Measurements from ENCODE around the gene HOXD10.

HOXD10 gene

GRCh38 chr2:176107731-176108181, 8.8 kb upstream of the HOXD10 start:
- DNase-seq = no peak

GRCh38 chr2:176109192-176109901, 7.2 kb upstream of the HOXD10 start:
- DNase-seq = no peak

- DNase-seq = no peak
Observed at GRCh38 chr2:176109946-176110345, 6.6 kb upstream of the HOXD10 start.

- no peak for DNase-seq
Observed at GRCh38 chr2:176110415-176111308, 5.9 kb upstream of the HOXD10 start.

- DNase-seq = no peak
Observed at GRCh38 chr2:176111309-176111663, 5.3 kb upstream of the HOXD10 start.

GRCh38 chr2:176111846-176112374, 4.7 kb upstream of the HOXD10 start:
- DNase-seq = no peak

GRCh38 chr2:176112375-176113302, 3.9 kb upstream of the HOXD10 start:
- DNase-seq = no peak

- DNase-seq = no peak
Observed at GRCh38 chr2:176114120-176114929, 2.3 kb upstream of the HOXD10 start.

GRCh38 chr2:176114930-176115625, 1.5 kb upstream of the HOXD10 start:
- no peak for DNase-seq

GRCh38 chr2:176117162-176117822, 714 bp downstream of the HOXD10 start:
- no peak for DNase-seq

- no peak for DNase-seq
Observed at GRCh38 chr2:176117823-176118371, 1.3 kb downstream of the HOXD10 start.

GRCh38 chr2:176118601-176119339, 2.2 kb downstream of the HOXD10 start:
- no peak for DNase-seq

- no peak for DNase-seq
Observed at GRCh38 chr2:176120364-176121189, 4.0 kb downstream of the HOXD10 start.

GRCh38 chr2:176121190-176122051, 4.8 kb downstream of the HOXD10 start:
- no peak for DNase-seq

GRCh38 chr2:176122052-176122682, 5.6 kb downstream of the HOXD10 start:
- no peak for DNase-seq

- no peak for DNase-seq
Observed at GRCh38 chr2:176122683-176123410, 6.3 kb downstream of the HOXD10 start, which contains the start of gene HOXD9. HOXD9 (plus strand) TSS chr2:176122719; CDS start chr2:176122769, 50 bp downstream.

Data from CD4-positive, alpha-beta T cell treated with Interferon alpha-2 for 1 hour (primary cell).